Stimulated activated CD4-positive, alpha-beta T cell treated with anti-CD3 and anti-CD28 coated beads, Interleukin-4, amount 100 ng/mL, for 48 hours (primary cell): ENCODE results near the gene CPNE5.
"Not testable (repeated sequence)": the region's sequence is repeated elsewhere in the genome, so short reads cannot be mapped to it uniquely, and the experiment has no call there.

Experiments
- DNase-seq, 2 donors: peaks; one replicate each; pipeline ENCODE4 v3.0.0-alpha.2; 2020; ENCODE audit warnings: low read depth in 2 of 2

CPNE5 gene

GRCh38 chr6:36817176-36817817, 21.9 kb downstream of the CPNE5 start:
- DNase-seq = no peak

- no peak for DNase-seq
Measured at GRCh38 chr6:36815962-36816735, 23.1 kb downstream of the CPNE5 start.

GRCh38 chr6:36814249-36814648, 25.0 kb downstream of the CPNE5 start:
- no peak for DNase-seq

- no peak for DNase-seq
Measured at GRCh38 chr6:36813526-36813925, 25.7 kb downstream of the CPNE5 start.

GRCh38 chr6:36813047-36813446, 26.2 kb downstream of the CPNE5 start:
- DNase-seq = not testable (repeated sequence)

- no peak for DNase-seq
Measured at GRCh38 chr6:36809941-36810803, 29.1 kb downstream of the CPNE5 start.

- no peak for DNase-seq
Measured at GRCh38 chr6:36809156-36809555, 30.1 kb downstream of the CPNE5 start.

GRCh38 chr6:36808634-36809033, 30.6 kb downstream of the CPNE5 start:
- DNase-seq = no peak

GRCh38 chr6:36807750-36808149, 31.5 kb downstream of the CPNE5 start:
- DNase-seq = no peak

- DNase-seq = no peak
Measured at GRCh38 chr6:36807143-36807542, 32.1 kb downstream of the CPNE5 start.

GRCh38 chr6:36805917-36806316, 33.3 kb downstream of the CPNE5 start:
- DNase-seq = no peak

- no peak for DNase-seq
Measured at GRCh38 chr6:36805096-36805797, 34.0 kb downstream of the CPNE5 start.

GRCh38 chr6:36804563-36804962, 34.7 kb downstream of the CPNE5 start:
- no peak for DNase-seq

- no peak for DNase-seq
Measured at GRCh38 chr6:36803908-36804307, 35.3 kb downstream of the CPNE5 start.

GRCh38 chr6:36803482-36803881, 35.8 kb downstream of the CPNE5 start:
- no peak for DNase-seq

- DNase-seq = no peak
Measured at GRCh38 chr6:36800223-36801076, 38.8 kb downstream of the CPNE5 start.

- no peak for DNase-seq
Measured at GRCh38 chr6:36798852-36799251, 40.4 kb downstream of the CPNE5 start.

GRCh38 chr6:36797653-36798052, 41.6 kb downstream of the CPNE5 start:
- DNase-seq = no peak

GRCh38 chr6:36797055-36797454, 42.2 kb downstream of the CPNE5 start:
- DNase-seq = no peak

GRCh38 chr6:36794713-36795065, 44.6 kb downstream of the CPNE5 start:
- no peak for DNase-seq
